B cell (primary cell): ENCODE measurements around the gene MRTFA. TPM values are rescaled to one million over a fixed set of nuclear protein-coding genes. Genes with fewer than 3 reads are reported as not detected.

Source experiments
- ATAC-seq: fragments of 200-7000 bp; cut with Tn5 transposase; one replicate; pipeline ENCODE4 v1.10.0; 2021; ENCODE audit warnings: low read depth, mild to moderate bottlenecking, moderate number of reproducible peaks, moderate library complexity
- CTCF ChIA-PET: fragments of 350-600 bp; sonication (Branson Sonifier 250); formaldehyde crosslinking; loops from one replicate; lab custom pipeline; 2021; ENCODE audit warnings: antibody characterized with exemption, inconsistent platforms; lab: Charles Lee
- POLR2A ChIA-PET: fragments of 350-600 bp; sonication (Branson Sonifier 250); formaldehyde crosslinking; loops from one replicate; lab custom pipeline; 2021; ENCODE audit warnings: antibody characterized with exemption; lab: Charles Lee
- DNase-seq: peaks from one replicate; pipeline ENCODE4 v3.0.0; 2013
- H2AFZ ChIP-seq: 2 replicates; pipeline ENCODE4 v1.6.1; 2012; ENCODE audit warnings: mild to moderate bottlenecking, low read depth, low read length; ENCODE audit not compliant: insufficient read depth, poor library complexity, severe bottlenecking
- H3K27ac ChIP-seq, 2 donors: 1 replicate in 1 of 2; 2 replicates in 1 of 2; pipeline ENCODE4 v1.5.1; 2012 to 2013; ENCODE audit warnings: low read length in 2 of 2, mild to moderate bottlenecking in 2 of 2, moderate library complexity in 1 of 2
- H3K27me3 ChIP-seq, 4 experiments: fragments of 200-600 bp in 1 of 4; sonication (generic) in 1 of 4; replicated peaks in 1 of 4; 1 replicate in 2 of 4; 2 replicates in 2 of 4; pipeline versions ENCODE4 v1.6.1 to v1.7.0; 2013 to 2016; ENCODE audit warnings: low read length in 3 of 4, mild to moderate bottlenecking in 2 of 4, mixed read lengths in 1 of 4, moderate library complexity in 1 of 4; ENCODE audit not compliant: insufficient read depth in 4 of 4, control insufficient read depth in 3 of 4; ENCODE audit errors: control extremely low read depth in 1 of 4
- H3K36me3 ChIP-seq, 2 experiments: replicated peaks in 1 of 2; 1 replicate in 1 of 2; 2 replicates in 1 of 2; pipeline versions ENCODE4 v1.6.1 to v1.7.1; 2013; ENCODE audit warnings: low read length in 1 of 2; ENCODE audit not compliant: insufficient read depth in 2 of 2, control insufficient read depth in 1 of 2; ENCODE audit errors: control extremely low read depth in 1 of 2, extremely low read depth in 1 of 2
- H3K4me1 ChIP-seq, 2 donors: fragments of 200-600 bp in 1 of 2; sonication (generic) in 1 of 2; 1 replicate in 1 of 2; 2 replicates in 1 of 2; pipeline versions ENCODE4 v1.5.1 to v1.6.1; 2013 to 2017; ENCODE audit warnings: low read length in 2 of 2; ENCODE audit not compliant: control insufficient read depth in 2 of 2, insufficient read depth in 2 of 2
- H3K4me2 ChIP-seq: replicated peaks from 2 replicates; pipeline ENCODE3; 2012; ENCODE audit warnings: mild to moderate bottlenecking, low read depth, low read length; ENCODE audit not compliant: poor library complexity, severe bottlenecking
- H3K4me3 ChIP-seq, 5 experiments: fragments of 200-600 bp in 1 of 5; sonication (generic) in 1 of 5; 1 replicate in 3 of 5; 2 replicates in 2 of 5; pipeline versions ENCODE4 v1.5.1 to v1.7.0; 2011 to 2016; ENCODE audit warnings: low read length in 4 of 5, mild to moderate bottlenecking in 4 of 5, low read depth in 2 of 5, control low read depth in 1 of 5, moderate library complexity in 1 of 5; ENCODE audit not compliant: insufficient read depth in 1 of 5; ENCODE audit errors: control extremely low read depth in 1 of 5, extremely low read depth in 1 of 5
- H3K79me2 ChIP-seq: fragments of 200-600 bp; sonication (generic); one replicate; pipeline ENCODE4 v1.6.0; 2016; ENCODE audit warnings: low read length; ENCODE audit not compliant: control insufficient read depth, insufficient read depth
- H3K9ac ChIP-seq: fragments of 200-600 bp; sonication (generic); 2 replicates; pipeline ENCODE4 v1.6.1; 2017; ENCODE audit warnings: mild to moderate bottlenecking, low read length, moderate library complexity
- H3K9me3 ChIP-seq, 3 donors: one replicate each; pipeline versions ENCODE4 v1.6.1 to v1.7.1; 2013; ENCODE audit warnings: low read length in 2 of 3; ENCODE audit not compliant: control insufficient read depth in 2 of 3, insufficient read depth in 1 of 3; ENCODE audit errors: control extremely low read depth in 1 of 3
- H4K20me1 ChIP-seq: 2 replicates; pipeline ENCODE4 v1.6.0; 2012; ENCODE audit warnings: mild to moderate bottlenecking, low read length; ENCODE audit not compliant: insufficient read depth, control insufficient read depth, poor library complexity, severe bottlenecking
- H3K27ac Mint-ChIP-seq: one replicate; pipeline ENCODE4 v1.8.0; 2021; ENCODE audit warnings: mixed read lengths
- H3K27me3 Mint-ChIP-seq: one replicate; pipeline ENCODE4 v1.8.0; 2021; ENCODE audit warnings: mixed read lengths
- H3K4me1 Mint-ChIP-seq: one replicate; pipeline ENCODE4 v1.8.0; 2021; ENCODE audit warnings: mixed read lengths
- H3K4me3 Mint-ChIP-seq: one replicate; pipeline ENCODE4 v1.8.0; 2021; ENCODE audit warnings: mixed read lengths
- H3K9me3 Mint-ChIP-seq: one replicate; pipeline ENCODE4 v1.8.0; 2022; ENCODE audit warnings: mixed read lengths; ENCODE audit not compliant: insufficient read depth
- CTCF ChIP-seq: fragments of 200-600 bp; IDR thresholded peaks from one replicate; pipeline ENCODE4 v1.8.0; 2022; ENCODE audit warnings: antibody characterized with exemption, mild to moderate bottlenecking
- EZH2 ChIP-seq: IDR thresholded peaks from 2 replicates; pipeline ENCODE4 v1.6.1; 2012; ENCODE audit warnings: borderline replicate concordance, low read depth, mild to moderate bottlenecking, moderate library complexity, low read length; ENCODE audit not compliant: insufficient read depth, poor library complexity, severe bottlenecking
- WGBS: methylation state at CpG from one replicate; pipeline ENCODE4 v1.1.5; 2013; ENCODE audit warnings: missing lambda C conversion rate; ENCODE audit not compliant: insufficient coverage; 5-methylcytosine and 5-hydroxymethylcytosine counted together
- intact Hi-C: fragments of 100-400 bp; cut with micrococcal nuclease; formaldehyde crosslinking; loops from one replicate; pipeline ENCODE4 v1.10.0; 2022
- polyA plus RNA-seq: library from polyadenylated mRNA; depleted of rRNA; stranded (reverse); fragments of >200 nt; gene quantifications from 2 replicates; pipeline ENCODE4 v1.2.3, GENCODE V29; 2012
- total RNA-seq, 2 donors: library from RNA; stranded (reverse); fragments of 120-200 nt in 1 of 2; gene quantifications; 1 replicate in 1 of 2; 2 replicates in 1 of 2; pipeline versions ENCODE4 v1.2.3 to v1.2.4, GENCODE V29; 2013 to 2022

MRTFA gene
- total and polyA plus RNA-seq, 2 donors (not counting 1 experiment from before 2014, with no cell fraction given), result 28.9 to 82.6 TPM

- no peaks in the 10 kb centered on the region for H3K9me3 ChIP-seq
- no peaks in the 10 kb centered on the region for H3K36me3 ChIP-seq
- H3K79me2 ChIP-seq, result no peaks in the 10 kb centered on the region
- 100% methylated on average over 4 of the region's 4 CpGs for WGBS
- no peak overlapping the region for H3K4me3 ChIP-seq
- POLR2A ChIA-PET, result no interaction called here
- H3K9ac ChIP-seq, result no peak overlapping the region
- Mint-ChIP-seq H3K4me1 (peaks cover 1% of the 10 kb centered on the region), H3K4me3 (no peak overlapping the region), H3K9me3 (no peaks in the 10 kb centered on the region), H3K27me3 (peaks cover 2% of the 10 kb centered on the region), H3K27ac (no peak overlapping the region)
- no peaks in the 10 kb centered on the region for H4K20me1 ChIP-seq
- H2AFZ ChIP-seq, result no peak overlapping the region
- ATAC-seq (no peak), DNase-seq (no peak)
- peaks cover 0 to 10% (median 4%) of the 10 kb centered on the region in 4 experiments for H3K27me3 ChIP-seq
- no peak overlapping the region for H3K27ac ChIP-seq
- no peak overlapping the region for H3K4me2 ChIP-seq
- H3K4me1 ChIP-seq, result peaks cover 0 to 2% of the 10 kb centered on the region in 2 donors
- no peak for TF ChIP-seq CTCF
- no peak for TF ChIP-seq EZH2
- CTCF ChIA-PET, result no interaction called here
- intact Hi-C loops, result no loop called here
Measured at GRCh38 chr22:40674274-40674673, 37.8 kb upstream of the MRTFA start.

- no peaks in the 10 kb centered on the region for H3K79me2 ChIP-seq
- H3K9ac ChIP-seq, result no peak overlapping the region
- ChIA-PET CTCF (no interaction called here), POLR2A (interaction anchor here (0.6 kb wide), 1 partner anchor 17 kb away, joined by 9 read pairs; no protein-coding TSS in a partner anchor)
- DNase-seq, result no peak
- H4K20me1 ChIP-seq, result no peaks in the 10 kb centered on the region
- no peak for ATAC-seq
- no peaks in the 10 kb centered on the region for H3K4me1 ChIP-seq
- WGBS, result 100% methylated on average over 1 of the region's 4 CpGs
- no peaks in the 10 kb centered on the region for H3K4me1 Mint-ChIP-seq
- no peaks in the 10 kb centered on the region for H3K36me3 ChIP-seq
- H3K27me3 ChIP-seq, result no peaks in the 10 kb centered on the region
- no peak overlapping the region for H3K4me3 ChIP-seq
- intact Hi-C loops, result no loop called here
- no peak overlapping the region for H2AFZ ChIP-seq
- H3K27ac Mint-ChIP-seq, result no peak overlapping the region
- no peak overlapping the region for H3K4me2 ChIP-seq
- no peaks in the 10 kb centered on the region for H3K27me3 Mint-ChIP-seq
- no peak overlapping the region for H3K4me3 Mint-ChIP-seq
- H3K27ac ChIP-seq, result no peak overlapping the region
- TF ChIP-seq EZH2 (no peak), CTCF (no peak)
- H3K9me3 Mint-ChIP-seq, result no peaks in the 10 kb centered on the region
- H3K9me3 ChIP-seq, result no peaks in the 10 kb centered on the region
Measured at GRCh38 chr22:40673017-40673416, 36.5 kb upstream of the MRTFA start.
